GM12878 (cell line): Measurements from ENCODE around the gene PTCH2. TPM values are rescaled to one million over a fixed set of nuclear protein-coding genes. Genes with fewer than 3 reads are reported as not detected.

Experiments used
- ASH2L ChIP-seq: fragments of 300-600, 200-600 bp; sonication (generic); IDR thresholded peaks from 2 replicates; pipeline ENCODE4 v1.6.1; 2017; ENCODE audit warnings: low read depth, mild to moderate bottlenecking, borderline replicate concordance
- BCL11A ChIP-seq: IDR thresholded peaks from 2 replicates; pipeline ENCODE4 v1.6.1; 2011; ENCODE audit warnings: low read depth, low read length
- CBX5 ChIP-seq: sonication (generic); IDR thresholded peaks from 2 replicates; pipeline ENCODE4 v1.6.1; 2016; ENCODE audit warnings: low read depth, moderate library complexity, mild to moderate bottlenecking, inconsistent platforms
- E2F8 ChIP-seq: fragments of 450-650 bp; IDR thresholded peaks from 2 replicates; pipeline ENCODE4 v1.6.1; 2018; ENCODE audit warnings: mild to moderate bottlenecking, low read depth, moderate library complexity; ENCODE audit not compliant: partially characterized antibody
- MAX ChIP-seq: IDR thresholded peaks from 2 replicates; pipeline ENCODE4 v1.6.1; 2012; ENCODE audit warnings: low read depth, low read length, improper control_type of control experiment
- NFXL1 ChIP-seq: fragments of 450-650 bp; IDR thresholded peaks from 2 replicates; pipeline ENCODE4 v1.6.1; 2017; ENCODE audit warnings: antibody characterized with exemption, mild to moderate bottlenecking, borderline replicate concordance
- PRDM15 ChIP-seq: fragments of 450-650 bp; formaldehyde crosslinking; IDR thresholded peaks from 2 replicates; pipeline ENCODE4 v1.4.0; 2020; ENCODE audit warnings: mild to moderate bottlenecking, moderate library complexity
- SREBF1 ChIP-seq: IDR thresholded peaks from 2 replicates; pipeline ENCODE4 v1.6.1; 2012; ENCODE audit warnings: mild to moderate bottlenecking, low read length
- STAT3 ChIP-seq: IDR thresholded peaks from 2 replicates; pipeline ENCODE4 v1.6.1; 2011; ENCODE audit warnings: low read depth, low read length, improper control_type of control experiment
- TAF1 ChIP-seq: IDR thresholded peaks from 2 replicates; pipeline ENCODE4 v1.6.1; 2011; ENCODE audit warnings: mild to moderate bottlenecking, low read depth, low read length, borderline replicate concordance
- USF1 ChIP-seq: IDR thresholded peaks from 2 replicates; pipeline ENCODE4 v1.6.1; 2011; ENCODE audit warnings: borderline replicate concordance, low read depth, mild to moderate bottlenecking, moderate library complexity, mixed read lengths, low read length; ENCODE audit not compliant: insufficient read depth; ENCODE audit errors: extremely low read length
- ZNF217 ChIP-seq: fragments of 450-650 bp; IDR thresholded peaks from 2 replicates; pipeline ENCODE4 v1.6.1; 2017; ENCODE audit warnings: antibody characterized with exemption, mild to moderate bottlenecking
- ZNF592 ChIP-seq: fragments of 450-650 bp; IDR thresholded peaks from 2 replicates; pipeline ENCODE4 v1.6.1; 2017; ENCODE audit warnings: mild to moderate bottlenecking, moderate library complexity
- polyA plus RNA-seq, 11 experiments: library from polyadenylated mRNA; depleted of rRNA in 4 of 11; unstranded in 6 of 11; stranded (reverse) in 5 of 11; fragments of >200 nt; fragmentation: Nextera tagmentation in 4 of 11; fragmentation: Illumina TruSeq in 1 of 11; extraction: Ambion mirVana in 4 of 11; extraction: Trizol in 1 of 11; gene quantifications; 1 replicate in 1 of 11; 2 replicates in 10 of 11; pipeline versions ENCODE4 v1.2.1 to v1.2.3, GENCODE V29; 2011 to 2016; ENCODE audit warnings: inconsistent platforms in 2 of 11, missing spikeins in 2 of 11, low read depth in 1 of 11
- total RNA-seq, 4 experiments: library from RNA; depleted of rRNA in 3 of 4; stranded (reverse); fragments of >200 nt in 3 of 4; fragmentation: Illumina TruSeq in 1 of 4; extraction: Trizol in 1 of 4; gene quantifications; 2 replicates each; pipeline versions ENCODE4 v1.2.1 to v1.2.3, GENCODE V29; 2013 to 2021

Gene PTCH2
- total and polyA plus RNA-seq, 10 of the 15 experiments (the other 5 are each of a cell fraction or from before 2014, with no cell fraction given): 0.03 to 8.4 (median 0.10) TPM

GRCh38 chr1:44808938-44809917 lies 33.8 kb downstream of the PTCH2 start (continued):
- TF ChIP-seq ASH2L (peak; percentile 45; the same call in 1 of the 2 replicates), USF1 (no peak), CBX5 (no peak), PRDM15 (CRISPR knock-in tag) (no peak), MAX (peak; percentile 14; the same call in 1 of the 2 replicates), ZNF592 (no peak), STAT3 (no peak), BCL11A (no peak), E2F8 (no peak), SREBF1 (no peak), TAF1 (peak; percentile 65; the same call in 1 of the 2 replicates), NFXL1 (no peak), ZNF217 (no peak)
